Activated gamma-delta T cell treated with Interleukin-2 at 50 U/mL for 16 hours (primary cell): ENCODE results near the gene ANGPTL4.

Experiments used
- DNase-seq: peaks from one replicate; pipeline ENCODE4 v3.0.0-alpha.2; 2020

The ANGPTL4 gene

GRCh38 chr19:8421484-8422461, 57.8 kb downstream of the ANGPTL4 start:
- no peak for DNase-seq

GRCh38 chr19:8423817-8424223, 59.9 kb downstream of the ANGPTL4 start:
- DNase-seq: no peak
